Measurements from ENCODE around the gene REG1A.

The REG1A gene, protein sequence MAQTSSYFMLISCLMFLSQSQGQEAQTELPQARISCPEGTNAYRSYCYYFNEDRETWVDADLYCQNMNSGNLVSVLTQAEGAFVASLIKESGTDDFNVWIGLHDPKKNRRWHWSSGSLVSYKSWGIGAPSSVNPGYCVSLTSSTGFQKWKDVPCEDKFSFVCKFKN

DNA sequence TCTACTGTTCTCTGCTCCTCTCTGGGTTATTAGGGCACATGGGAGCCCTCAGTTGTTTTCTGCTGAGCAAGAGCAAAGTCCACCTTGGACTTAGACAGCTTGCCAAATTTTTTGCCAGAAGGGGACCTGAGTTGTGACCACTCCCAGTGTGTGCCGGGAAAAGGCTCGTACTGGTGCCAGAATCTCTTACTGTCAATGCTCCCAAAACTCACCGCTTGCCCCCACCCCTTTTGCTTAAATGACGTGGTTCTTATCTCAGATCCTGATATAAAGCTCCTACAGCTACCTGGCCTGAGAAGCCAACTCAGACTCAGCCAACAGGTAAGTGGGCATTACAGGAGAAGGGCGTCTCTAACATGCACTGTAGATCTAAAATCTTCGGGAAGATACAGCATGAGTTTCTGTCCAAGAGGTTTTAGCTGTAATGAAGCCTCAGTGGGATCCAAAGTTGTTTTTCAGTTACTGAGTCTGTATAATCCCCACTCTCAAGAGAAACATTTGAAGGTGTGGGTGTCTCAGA, at the start of gene REG1A:
TSS of gene REG1A (plus strand) at position 295 of the 520 bp plus-strand sequence. CDS start 374 bp downstream, outside the sequence.
- DNase-seq: no peak

- DNase-seq: no peak
Measured at GRCh38 chr2:79071078-79071477, 49.2 kb upstream of the REG1A start.

DNA sequence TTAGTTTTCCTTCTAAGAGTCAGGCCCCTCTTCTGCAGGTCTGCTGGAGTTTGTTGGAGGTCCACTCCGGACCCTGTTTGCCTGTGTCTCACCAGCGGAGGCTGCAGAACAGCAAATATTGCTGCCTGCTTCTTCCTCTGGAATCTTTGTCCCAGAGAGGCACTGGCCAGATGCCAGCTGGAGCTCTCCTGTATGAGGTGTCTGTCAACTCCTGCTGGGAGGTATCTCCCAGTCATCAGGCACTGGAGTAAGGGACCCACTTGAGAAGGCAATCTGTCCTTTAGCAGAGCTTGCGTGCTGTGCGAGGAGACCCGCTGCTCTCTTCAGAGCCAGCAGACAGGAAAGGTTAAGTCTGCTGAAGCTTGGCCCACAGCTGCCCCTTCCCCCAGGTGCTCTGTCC, 37.3 kb upstream of the REG1A start:
- no peak for DNase-seq

DNA sequence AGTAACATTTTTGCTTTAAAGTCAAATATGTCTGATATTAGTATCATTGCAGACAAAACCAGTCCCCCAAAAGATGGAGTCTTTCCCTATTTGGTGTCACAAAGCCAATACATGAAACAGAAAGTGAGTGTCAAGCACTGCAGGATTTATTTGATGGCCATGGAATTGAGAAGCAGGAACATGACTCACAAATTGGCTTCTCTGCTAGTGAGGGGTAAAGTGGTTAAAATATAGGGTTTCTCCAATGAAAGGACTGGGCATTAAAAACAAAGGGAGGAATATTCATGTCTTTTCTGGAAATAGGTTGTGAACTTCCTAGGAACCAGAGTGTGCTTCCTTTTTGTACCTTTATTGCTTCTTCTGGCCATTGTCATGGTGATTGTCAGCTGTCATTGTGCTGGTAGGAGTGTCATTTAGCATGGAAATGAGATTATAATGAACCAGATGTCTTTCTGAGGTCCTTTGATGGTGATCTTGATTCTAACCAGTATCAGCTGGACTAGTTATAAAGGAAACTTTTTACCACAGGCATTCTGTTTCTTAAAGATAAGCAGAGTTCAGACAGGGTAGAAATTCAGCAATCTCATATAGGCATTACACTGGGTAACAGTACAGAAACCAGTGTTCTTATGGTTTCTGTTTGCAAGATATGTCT, 36.6 kb upstream of the REG1A start:
- no peak for DNase-seq

DNA sequence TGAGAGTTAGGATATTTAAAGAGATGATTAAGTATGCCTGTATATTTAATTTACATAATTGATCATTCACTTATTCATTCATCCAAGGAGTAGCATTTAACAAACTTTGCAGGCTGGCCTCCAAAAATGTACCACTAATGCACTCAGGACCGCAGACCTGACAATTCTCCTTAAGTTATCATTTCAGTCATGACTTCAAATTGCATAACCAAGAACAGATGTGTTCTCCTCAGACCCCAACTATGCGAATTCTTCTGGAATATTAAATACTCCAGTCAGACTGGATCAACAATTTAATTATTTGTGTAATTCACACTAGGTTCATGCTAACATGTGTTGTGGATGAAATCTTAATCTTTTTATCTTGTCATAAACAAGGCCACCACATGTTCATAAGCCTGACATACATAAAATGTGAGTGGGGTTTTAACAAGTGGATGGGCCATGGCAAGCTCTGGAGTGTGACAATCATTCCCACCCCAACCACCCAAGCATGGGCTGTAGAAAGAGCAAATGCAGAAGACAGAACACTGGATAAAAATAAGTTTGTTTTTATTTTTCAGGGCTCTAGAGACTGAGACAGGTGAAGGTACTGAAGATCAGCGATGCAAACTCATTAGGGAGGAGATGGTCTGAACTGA, 35.7 kb upstream of the REG1A start:
- no peak for DNase-seq

GRCh38 chr2:79085382-79085781, 34.9 kb upstream of the REG1A start:
- DNase-seq: no peak

DNA sequence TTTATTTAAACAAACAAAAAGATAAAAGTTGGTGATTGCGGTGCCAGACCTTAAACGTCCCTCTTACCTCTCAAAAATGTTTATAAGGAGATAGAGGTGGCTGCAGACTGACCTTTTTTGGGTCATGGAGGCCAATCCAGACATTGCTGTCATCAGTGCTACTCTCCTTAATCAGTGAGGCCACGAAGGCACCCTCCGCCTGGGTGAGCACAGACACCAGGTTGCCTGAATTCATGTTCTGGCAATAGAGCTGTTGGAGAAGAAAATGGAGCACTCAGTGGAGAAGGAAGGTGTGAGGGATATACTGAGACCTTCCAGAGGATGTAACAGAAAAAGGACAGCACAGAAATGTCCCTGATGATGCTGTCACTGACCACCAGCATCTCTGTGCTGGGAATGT, 34.0 kb upstream of the REG1A start:
- DNase-seq: no peak

- no peak for DNase-seq
Measured at GRCh38 chr2:79087785-79088364, 32.4 kb upstream of the REG1A start, which contains the start of gene REG1B. Gene REG1B (minus strand): TSS chr2:79087993. CDS start chr2:79087612, 381 bp downstream.

GRCh38 chr2:79090693-79091092, 29.6 kb upstream of the REG1A start:
- DNase-seq: no peak

- DNase-seq: no peak
Measured at GRCh38 chr2:79097843-79098242, 22.4 kb upstream of the REG1A start.

GRCh38 chr2:79099140-79099686, 21.1 kb upstream of the REG1A start:
- DNase-seq: no peak

DNA sequence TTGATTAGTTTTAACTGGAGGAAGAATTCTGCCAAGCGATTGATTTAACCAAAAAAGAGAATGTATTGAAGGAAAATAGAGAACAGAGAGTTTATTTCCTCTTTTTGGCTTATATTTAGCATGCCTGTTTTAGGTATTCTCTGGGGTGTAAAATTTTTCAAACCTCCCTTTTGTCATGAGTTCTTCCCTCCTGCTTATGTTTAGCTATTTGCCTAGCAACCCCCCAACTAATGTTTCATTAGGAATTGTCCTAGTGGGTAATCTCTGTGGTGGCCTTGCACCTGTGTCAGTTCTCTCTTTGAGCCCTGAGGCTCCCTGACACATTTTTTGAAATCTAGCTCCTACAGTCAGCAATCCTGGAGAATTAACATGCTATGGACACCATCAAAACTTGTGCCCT, 20.0 kb upstream of the REG1A start:
- no peak for DNase-seq

DNA sequence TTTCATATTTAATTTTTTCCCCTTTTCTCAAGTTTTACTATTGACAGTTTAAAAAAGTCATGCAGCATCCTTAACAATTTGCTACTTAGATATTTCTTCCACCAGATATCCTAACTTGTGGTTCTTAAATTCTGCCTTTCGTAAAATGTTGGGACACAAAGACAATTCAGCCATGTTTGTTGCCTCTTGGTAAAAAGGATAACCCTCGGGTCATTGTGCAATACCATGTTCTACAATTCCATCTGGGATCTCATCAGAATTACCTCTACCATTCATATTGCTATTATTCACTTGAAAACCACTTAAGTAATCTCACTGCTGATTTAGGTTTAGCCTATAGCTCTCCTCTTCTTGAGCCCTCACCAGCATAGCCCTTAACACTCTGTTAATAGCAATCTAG, 19.3 kb upstream of the REG1A start:
- DNase-seq: no peak

DNA sequence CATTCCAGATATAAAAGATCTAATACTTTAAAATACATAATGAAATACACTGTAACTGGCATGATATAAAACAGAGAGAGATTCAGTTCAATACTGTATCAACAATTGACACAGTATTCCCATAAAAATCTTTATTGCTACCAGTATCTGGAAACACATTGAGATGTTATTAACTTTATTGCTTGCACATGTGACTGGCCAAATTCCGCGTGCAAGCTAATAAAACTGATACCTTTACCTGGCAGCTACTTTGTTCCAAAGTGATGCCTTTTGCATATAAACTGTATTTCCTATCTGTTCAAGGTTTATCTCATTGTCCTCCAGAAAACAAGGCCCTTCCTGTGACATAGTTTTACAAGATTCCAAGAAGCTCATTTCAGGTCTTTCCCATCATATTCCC, 17.1 kb upstream of the REG1A start:
- no peak for DNase-seq

DNA sequence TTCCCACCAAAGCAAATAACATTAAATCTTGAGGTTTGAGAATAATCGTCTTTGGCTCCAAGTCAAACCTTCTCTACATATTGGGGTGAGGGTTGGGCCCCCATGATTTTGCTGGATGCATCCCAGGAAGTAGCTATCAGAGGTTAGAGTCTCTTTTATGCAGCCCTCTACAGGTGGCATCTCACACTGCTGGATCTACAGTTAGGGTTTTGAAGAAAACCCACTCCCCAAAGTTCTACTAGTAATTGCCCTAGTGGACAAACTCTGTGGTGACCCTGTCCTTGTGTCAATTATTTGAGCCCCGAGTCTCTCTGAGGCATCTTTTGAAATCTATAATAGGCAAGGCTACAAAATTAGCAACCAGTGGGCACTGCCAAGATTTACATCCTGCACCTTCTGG, 15.0 kb upstream of the REG1A start:
- no peak for DNase-seq

DNA sequence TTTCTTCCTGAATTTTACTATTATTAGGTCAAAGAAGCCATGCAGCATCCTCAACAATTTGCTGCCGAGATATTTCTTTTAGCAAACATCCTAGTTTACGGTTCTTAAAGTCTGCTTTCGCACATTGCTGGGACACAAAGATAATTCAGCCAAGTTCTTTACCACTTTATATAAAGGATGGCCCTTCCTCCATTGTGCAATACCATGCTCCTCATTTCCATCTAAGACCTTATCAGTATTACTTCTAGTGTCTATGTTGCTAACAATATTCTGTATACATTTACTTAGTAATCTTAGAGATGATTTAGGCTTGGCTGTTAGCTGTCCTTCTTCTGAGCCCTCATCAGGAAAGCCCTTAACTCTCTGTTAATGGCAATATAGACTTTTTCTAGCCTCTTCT, 8.0 kb upstream of the REG1A start:
- no peak for DNase-seq

DNA sequence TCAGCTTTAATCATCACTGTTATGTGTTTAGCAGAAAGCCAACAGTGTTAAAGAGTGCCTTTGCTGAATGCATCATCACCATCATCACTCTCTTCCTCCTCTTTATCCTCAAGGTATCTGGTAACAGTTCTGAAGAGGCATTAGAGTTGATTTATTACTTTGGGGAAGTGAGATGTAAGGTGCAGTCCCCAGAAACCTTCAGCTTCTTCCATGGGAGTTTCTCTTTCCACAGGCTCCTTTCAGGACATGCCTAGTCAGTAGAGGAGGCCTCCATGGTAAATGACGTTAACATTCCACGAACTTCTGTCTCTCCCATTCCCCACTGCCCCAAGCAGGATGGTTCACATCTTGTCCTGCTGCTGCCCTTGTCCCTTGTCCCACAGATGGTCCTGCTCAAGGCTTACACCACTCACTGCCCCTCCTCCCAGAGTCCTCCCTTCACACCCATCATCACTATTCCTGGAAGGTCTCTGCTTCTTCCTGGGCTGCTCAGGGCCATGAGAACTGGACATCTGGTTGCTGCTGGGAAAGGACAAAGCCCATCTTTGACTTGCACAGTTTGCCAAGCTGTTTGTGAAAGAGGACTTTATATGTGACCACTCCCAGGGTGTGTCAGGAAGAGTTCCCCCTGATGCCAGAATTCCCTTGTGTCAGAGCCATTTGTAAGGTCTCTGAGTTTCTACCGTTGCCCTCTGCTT, 5.3 kb upstream of the REG1A start:
- no peak for DNase-seq

DNA sequence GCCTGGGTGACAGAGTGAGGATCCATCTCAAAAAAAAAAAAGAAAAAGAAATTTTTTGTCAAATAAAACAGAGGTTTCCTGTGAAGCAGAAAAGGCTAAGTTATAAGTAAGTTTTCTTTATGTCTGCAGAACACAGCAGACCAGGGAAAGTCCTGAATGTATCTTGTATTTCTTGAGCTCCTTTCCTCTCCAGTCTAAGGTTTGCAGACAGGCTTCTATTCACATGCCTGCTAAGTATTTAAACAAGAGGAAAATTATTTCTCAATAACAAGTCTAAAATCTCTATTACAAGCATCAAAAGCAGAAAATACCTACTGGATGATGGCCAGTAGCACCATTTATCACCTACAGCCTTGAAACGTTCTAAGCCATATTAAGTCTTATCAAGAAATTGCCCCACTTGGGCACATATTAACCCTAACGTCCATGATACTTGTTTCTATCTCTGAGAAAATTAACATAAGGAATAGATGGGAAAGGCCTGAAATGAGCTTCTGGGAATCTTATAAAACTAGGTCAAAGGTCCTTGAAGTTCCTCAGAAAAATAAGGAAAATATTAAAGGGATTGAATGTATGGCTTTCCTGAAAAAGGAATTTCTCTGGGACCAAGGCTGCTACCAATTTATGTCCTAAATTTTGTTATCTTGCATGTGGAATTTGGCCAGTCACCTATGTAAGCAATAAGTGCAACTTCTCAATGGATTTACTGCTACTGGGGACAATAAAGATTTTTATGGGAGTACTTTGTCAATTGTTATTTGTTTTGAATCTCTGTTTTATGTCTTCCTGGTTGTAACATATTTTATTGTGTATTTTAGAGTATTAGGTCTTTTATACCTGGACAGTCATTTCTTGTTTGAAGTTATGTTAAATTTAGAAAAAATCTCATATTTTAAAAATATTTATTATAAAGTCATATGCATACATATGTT, 3.0 kb upstream of the REG1A start:
- no peak for DNase-seq

GRCh38 chr2:79122676-79123075, 2.4 kb downstream of the REG1A start:
- DNase-seq: no peak

GRCh38 chr2:79124907-79125720, 4.8 kb downstream of the REG1A start:
- DNase-seq: no peak

DNA sequence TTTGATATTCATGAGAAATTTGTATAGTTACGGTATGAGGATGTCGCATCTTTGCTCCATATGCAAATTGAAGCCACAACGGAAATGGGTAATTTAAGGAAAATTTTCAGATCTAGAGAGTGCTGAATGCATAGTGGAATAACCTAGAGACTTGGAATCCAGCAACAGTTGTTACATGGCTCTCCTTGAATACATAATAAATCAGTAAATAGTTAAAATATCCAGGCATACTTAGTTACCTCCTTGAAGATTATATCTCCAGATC, 5.4 kb downstream of the REG1A start:
- DNase-seq: no peak
